C4-2B (cell line): ENCODE results near the gene C16orf90.

Source experiments
- ZFX ChIP-seq: fragments of 450-650 bp; IDR thresholded peaks from 2 replicates; pipeline ENCODE4 v1.6.1; 2017
- TF ChIP-seq, protein P1 (sequence below): fragments of 450-650 bp; conservative IDR thresholded peaks from 2 replicates; pipeline ENCODE4 v1.5.1; 2017; ENCODE audit warnings: mild to moderate bottlenecking

DNA sequence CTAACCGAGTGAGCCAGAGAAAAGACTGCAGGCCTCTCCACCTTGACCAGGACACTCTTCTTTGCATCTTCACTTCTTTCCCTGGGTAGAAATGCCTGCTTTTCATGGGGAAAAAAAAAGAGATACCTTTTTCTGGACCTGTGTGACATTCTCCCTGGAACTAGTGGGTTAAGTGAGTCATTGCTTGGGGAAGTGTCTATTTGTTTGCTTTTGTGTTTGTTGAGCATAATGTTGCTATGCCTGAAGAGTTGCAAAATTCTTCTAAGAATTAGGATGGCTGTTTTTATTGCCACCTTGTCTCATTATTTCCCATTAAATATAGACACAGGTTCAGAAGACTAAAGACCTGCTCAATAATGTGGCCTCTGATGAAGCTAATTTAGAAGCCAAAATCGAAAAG lies 24.3 kb upstream of the C16orf90 start:
- TF ChIP-seq, protein P1, sequence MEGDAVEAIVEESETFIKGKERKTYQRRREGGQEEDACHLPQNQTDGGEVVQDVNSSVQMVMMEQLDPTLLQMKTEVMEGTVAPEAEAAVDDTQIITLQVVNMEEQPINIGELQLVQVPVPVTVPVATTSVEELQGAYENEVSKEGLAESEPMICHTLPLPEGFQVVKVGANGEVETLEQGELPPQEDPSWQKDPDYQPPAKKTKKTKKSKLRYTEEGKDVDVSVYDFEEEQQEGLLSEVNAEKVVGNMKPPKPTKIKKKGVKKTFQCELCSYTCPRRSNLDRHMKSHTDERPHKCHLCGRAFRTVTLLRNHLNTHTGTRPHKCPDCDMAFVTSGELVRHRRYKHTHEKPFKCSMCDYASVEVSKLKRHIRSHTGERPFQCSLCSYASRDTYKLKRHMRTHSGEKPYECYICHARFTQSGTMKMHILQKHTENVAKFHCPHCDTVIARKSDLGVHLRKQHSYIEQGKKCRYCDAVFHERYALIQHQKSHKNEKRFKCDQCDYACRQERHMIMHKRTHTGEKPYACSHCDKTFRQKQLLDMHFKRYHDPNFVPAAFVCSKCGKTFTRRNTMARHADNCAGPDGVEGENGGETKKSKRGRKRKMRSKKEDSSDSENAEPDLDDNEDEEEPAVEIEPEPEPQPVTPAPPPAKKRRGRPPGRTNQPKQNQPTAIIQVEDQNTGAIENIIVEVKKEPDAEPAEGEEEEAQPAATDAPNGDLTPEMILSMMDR: no peak
- no peak for TF ChIP-seq ZFX
